Hair follicular keratinocyte (primary cell): ENCODE results near the gene MCM9. TPM values are rescaled to one million over a fixed set of nuclear protein-coding genes. Genes with fewer than 3 reads are reported as not detected.

Source experiments
- total RNA-seq: library from RNA; depleted of rRNA; stranded (reverse); fragments of >200 nt; gene quantifications from 2 replicates; pipeline ENCODE4 v1.2.3, GENCODE V29; 2015

The MCM9 gene
- total RNA-seq = 5.4 and 5.9 TPM in 2 replicates

DNA sequence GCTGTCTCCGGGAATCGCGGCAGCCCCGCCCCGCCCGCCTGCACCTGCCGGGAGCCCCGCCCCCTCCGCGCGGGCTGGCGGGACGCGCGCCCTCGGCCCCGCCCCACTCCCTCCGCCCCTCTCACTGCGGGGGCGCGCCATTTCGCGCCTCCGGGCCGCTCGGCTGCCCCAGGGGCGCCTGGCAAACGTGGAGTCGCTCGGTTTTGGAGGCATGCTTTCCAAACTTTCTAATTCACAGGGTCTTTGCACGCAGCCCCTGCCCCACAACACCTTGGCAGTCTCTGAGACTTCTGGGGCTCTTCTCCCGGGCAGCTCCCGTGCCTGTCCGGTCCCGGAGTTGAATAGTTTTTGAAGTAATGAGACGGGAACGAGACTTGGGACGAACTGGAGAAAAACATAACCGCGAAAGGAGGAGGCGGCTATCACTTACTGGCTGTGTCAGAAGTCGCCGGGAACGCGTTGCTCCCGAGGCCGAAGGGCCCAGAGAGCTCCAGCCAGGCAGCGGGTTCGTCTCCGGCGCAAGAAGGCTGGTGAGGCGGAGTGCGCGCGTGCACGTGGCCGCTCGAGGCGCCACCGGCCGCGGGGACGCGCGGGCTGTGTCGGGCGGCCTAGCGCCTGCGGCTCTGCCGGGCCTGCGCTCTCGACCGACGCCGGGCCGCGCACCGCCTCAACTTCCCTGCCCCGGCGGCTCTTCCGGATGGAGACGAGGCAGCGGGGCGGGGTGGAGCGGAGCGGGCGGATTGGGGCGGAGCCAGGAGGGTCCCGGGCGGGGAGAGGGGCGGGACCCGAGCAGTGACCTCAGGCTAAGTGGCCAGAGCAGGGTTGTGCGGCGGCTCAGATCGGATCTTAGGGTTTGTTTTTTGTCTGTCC, at the start of gene MCM9:
Gene MCM9, minus strand, starts transcription at position 699 of the 870 bp plus-strand sequence. CDS start 3,436 bp downstream, outside the sequence.

DNA sequence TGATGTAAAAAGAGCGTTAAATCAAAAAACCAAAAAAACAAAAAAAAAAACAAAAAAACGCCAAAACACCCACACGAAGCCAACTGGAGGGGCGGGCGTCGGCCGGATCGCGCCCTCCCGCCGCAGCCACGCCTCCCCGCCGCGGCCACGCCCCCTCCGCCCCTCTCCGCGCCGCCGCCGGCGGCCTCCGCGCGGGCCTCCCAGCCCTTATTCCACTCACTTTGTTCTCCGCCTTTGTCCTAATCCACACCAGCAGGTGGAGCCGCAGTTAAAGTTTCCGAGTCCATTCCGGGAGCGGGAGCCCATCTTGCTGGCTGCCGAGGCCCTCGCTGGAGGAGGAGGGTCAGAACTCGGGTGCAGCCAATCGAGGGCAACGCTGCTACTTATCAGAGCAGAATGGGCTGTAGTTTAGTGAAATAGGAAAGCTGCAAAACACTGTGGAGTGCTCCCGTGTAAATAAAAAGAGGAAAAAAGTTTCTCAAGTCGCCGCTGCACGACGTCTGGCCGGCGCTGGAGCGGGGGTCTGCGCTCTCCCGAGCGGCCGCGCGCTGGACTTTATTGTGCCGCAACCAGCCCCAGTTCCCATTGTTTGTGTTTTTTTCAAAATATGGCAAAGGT, 41.0 kb downstream of the MCM9 start, which contains the start of gene ASF1A:
Gene ASF1A, plus strand, starts transcription at position 346 of the 618 bp plus-strand sequence. Its CDS starts 262 bp downstream, at position 608.

Other genes with a start within 250 kb of the MCM9 start
- gene ASF1A, start 41.0 kb downstream of the MCM9 start, total RNA-seq = 10.9 and 16.3 TPM in 2 replicates
- 0.53 TPM in 1 of 2 replicates, not detected in the other for gene FAM184A, start 143.5 kb upstream of the MCM9 start, total RNA-seq